Gastroesophageal sphincter (tissue), 4 donors: Measurements from ENCODE around the gene RALGAPA1. TPM values are rescaled to one million over a fixed set of nuclear protein-coding genes. Genes with fewer than 3 reads are reported as not detected.

Source experiments
- ATAC-seq: fragments of 150-250 bp; one replicate; pipeline ENCODE4 v1.9.1; 2016; ENCODE audit warnings: mild to moderate bottlenecking, moderate library complexity
- H3K27ac ChIP-seq, 4 donors: fragments of 200-600 bp; sonication (generic) in 3 of 4; 1 replicate in 3 of 4; 2 replicates in 1 of 4; pipeline ENCODE4 v1.5.1; 2016 to 2019
- H3K27me3 ChIP-seq: fragments of 200-600 bp; sonication (generic); one replicate; pipeline ENCODE4 v1.5.1; 2019
- H3K36me3 ChIP-seq, 2 donors: fragments of 200-600 bp; sonication (generic); one replicate each; pipeline ENCODE4 v1.5.1; 2019; ENCODE audit warnings: control low read depth in 1 of 2
- H3K4me1 ChIP-seq, 3 donors: fragments of 200-600 bp; sonication (generic); 1 replicate in 2 of 3; 2 replicates in 1 of 3; pipeline ENCODE4 v1.5.1; 2016 to 2019; ENCODE audit warnings: control low read depth in 2 of 3
- H3K4me3 ChIP-seq, 2 donors: fragments of 200-600 bp; sonication (generic); one replicate each; pipeline ENCODE4 v1.5.1; 2019; ENCODE audit warnings: mild to moderate bottlenecking in 1 of 2, moderate library complexity in 1 of 2
- H3K9me3 ChIP-seq, 3 donors: fragments of 200-600 bp; sonication (generic); one replicate each; pipeline ENCODE4 v1.5.1; 2017 to 2019; ENCODE audit warnings: control low read depth in 2 of 3
- EP300 ChIP-seq: sonication (generic); formaldehyde crosslinking; IDR thresholded peaks from one replicate; pipeline ENCODE4 v1.6.1; 2017; ENCODE audit warnings: antibody characterized with exemption, mild to moderate bottlenecking
- POLR2A ChIP-seq, 2 donors: fragments of 450-650 bp; IDR thresholded peaks; one replicate each; pipeline ENCODE4 v1.6.1; 2017; ENCODE audit warnings: antibody characterized with exemption in 2 of 2, mild to moderate bottlenecking in 2 of 2, moderate library complexity in 1 of 2
- POLR2AphosphoS5 ChIP-seq: sonication (generic); formaldehyde crosslinking; IDR thresholded peaks from one replicate; pipeline ENCODE4 v1.6.1; 2017; ENCODE audit warnings: antibody characterized with exemption
- WGBS, 2 donors: methylation state at CpG; one replicate each; pipeline ENCODE4 v1.1.5; 2018; ENCODE audit warnings: low coverage in 1 of 2; 5-methylcytosine and 5-hydroxymethylcytosine counted together
- total RNA-seq, 4 donors: library from RNA; depleted of rRNA; stranded (reverse); fragments of >200 nt; gene quantifications; one replicate each; pipeline ENCODE4 v1.1.0, GENCODE V29; 2016
- TF ChIP-seq, protein P1 (sequence below), 4 experiments: fragments of 200-600 bp in 2 of 4; fragments of 450-650 bp in 2 of 4; sonication (generic) in 1 of 4; IDR thresholded peaks; one replicate each; pipeline ENCODE4 v1.5.1; 2017 to 2019; ENCODE audit warnings: antibody characterized with exemption in 4 of 4, mild to moderate bottlenecking in 2 of 4, moderate library complexity in 2 of 4

RALGAPA1 gene
- total RNA-seq, 4 donors from 2014 or later: 46.6 to 97.4 (median 69.4) TPM

DNA sequence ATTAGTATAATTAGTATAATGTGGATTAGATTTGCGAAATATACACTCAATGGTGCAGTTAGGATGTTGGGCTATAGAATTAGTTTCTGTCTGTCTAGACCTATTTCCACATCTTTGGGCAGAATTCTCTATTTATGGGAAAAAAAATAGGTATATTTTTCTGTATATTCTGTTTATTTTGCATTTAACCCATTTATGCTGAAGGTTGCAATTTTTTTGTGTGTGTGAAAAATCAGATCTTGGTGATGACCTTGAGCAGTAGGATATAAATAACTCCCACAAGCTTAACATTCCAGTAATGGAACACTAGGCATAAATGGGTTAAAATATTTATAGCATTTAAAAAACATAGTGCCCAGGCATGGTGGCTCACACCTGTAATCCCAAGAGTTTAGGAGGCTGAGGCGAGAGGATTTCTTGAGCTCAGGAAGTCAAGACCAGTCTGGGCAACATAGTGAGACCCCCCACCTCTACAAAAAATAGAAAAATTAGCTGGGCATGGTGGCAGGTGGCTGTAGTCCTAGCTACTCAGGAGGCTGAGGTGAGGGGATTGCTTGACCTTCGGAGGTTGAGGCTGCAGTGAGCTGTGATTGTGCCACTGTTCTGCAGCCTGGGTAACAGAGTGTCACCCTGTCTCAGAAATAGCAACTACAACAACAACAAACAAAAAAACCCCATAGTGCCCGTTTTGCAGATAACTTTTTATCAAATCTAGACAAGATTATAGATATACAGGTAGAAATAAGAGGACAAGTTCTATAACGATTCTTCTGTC lies 26.3 kb upstream of the RALGAPA1 start:
- ATAC-seq: no peak

DNA sequence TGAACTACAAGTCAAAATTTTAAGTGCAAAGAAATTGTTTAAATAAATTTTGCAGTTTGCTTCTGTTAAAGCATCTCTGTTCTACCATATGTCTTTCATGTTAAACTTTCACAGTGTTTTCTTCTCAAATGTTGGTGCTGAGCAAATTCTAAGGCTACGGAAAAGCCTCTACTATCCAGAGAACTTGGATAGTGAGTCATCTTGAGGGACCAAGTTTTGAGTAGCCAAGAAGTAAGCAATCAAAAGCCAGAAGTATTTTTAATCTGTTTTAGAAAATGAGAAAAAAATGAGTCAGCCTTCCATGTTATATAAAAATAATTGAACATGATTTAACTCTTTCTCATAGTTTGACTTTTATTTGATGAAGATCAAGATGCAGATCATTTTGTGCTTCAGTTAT lies 20.4 kb upstream of the RALGAPA1 start:
- peaks cover 0 to 30% of the 10 kb centered on the region in 2 donors for H3K36me3 ChIP-seq
- TF ChIP-seq EP300 (no peak), POLR2AphosphoS5 (no peak), POLR2A (IDR thresholded peaks at IDR 0.05) (no peak)
- TF ChIP-seq, protein P1, sequence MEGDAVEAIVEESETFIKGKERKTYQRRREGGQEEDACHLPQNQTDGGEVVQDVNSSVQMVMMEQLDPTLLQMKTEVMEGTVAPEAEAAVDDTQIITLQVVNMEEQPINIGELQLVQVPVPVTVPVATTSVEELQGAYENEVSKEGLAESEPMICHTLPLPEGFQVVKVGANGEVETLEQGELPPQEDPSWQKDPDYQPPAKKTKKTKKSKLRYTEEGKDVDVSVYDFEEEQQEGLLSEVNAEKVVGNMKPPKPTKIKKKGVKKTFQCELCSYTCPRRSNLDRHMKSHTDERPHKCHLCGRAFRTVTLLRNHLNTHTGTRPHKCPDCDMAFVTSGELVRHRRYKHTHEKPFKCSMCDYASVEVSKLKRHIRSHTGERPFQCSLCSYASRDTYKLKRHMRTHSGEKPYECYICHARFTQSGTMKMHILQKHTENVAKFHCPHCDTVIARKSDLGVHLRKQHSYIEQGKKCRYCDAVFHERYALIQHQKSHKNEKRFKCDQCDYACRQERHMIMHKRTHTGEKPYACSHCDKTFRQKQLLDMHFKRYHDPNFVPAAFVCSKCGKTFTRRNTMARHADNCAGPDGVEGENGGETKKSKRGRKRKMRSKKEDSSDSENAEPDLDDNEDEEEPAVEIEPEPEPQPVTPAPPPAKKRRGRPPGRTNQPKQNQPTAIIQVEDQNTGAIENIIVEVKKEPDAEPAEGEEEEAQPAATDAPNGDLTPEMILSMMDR (IDR thresholded peaks at IDR 0.05): no peak
- 0 to 45% methylated on average over 1 of the region's 1 CpG for WGBS, 2 donors
- ATAC-seq: no peak
- no peaks in the 10 kb centered on the region for H3K27me3 ChIP-seq
- H3K27ac ChIP-seq: no peak overlapping the region
- H3K4me1 ChIP-seq: peaks cover 0 to 20% (median 0%) of the 10 kb centered on the region in 3 donors
- H3K9me3 ChIP-seq: no peaks in the 10 kb centered on the region
- no peak overlapping the region for H3K4me3 ChIP-seq

More for the DNA sequence above, 26.3 kb upstream of the RALGAPA1 start:
- H3K4me1 ChIP-seq: no peaks in the 10 kb centered on the region
- H3K4me3 ChIP-seq: no peak overlapping the region
- H3K36me3 ChIP-seq: peaks cover 0 to 84% of the 10 kb centered on the region in 2 donors
- WGBS, 2 donors: 87 to 92% methylated on average over 5 of the region's 5 CpGs
- H3K9me3 ChIP-seq: peaks cover 0 to 10% (median 0%) of the 10 kb centered on the region in 3 donors
- H3K27me3 ChIP-seq: no peaks in the 10 kb centered on the region
- no peak for TF ChIP-seq POLR2A (IDR thresholded peaks at IDR 0.05)
- TF ChIP-seq EP300: no peak
- no peak for TF ChIP-seq POLR2AphosphoS5
- no peak overlapping the region for H3K27ac ChIP-seq

DNA sequence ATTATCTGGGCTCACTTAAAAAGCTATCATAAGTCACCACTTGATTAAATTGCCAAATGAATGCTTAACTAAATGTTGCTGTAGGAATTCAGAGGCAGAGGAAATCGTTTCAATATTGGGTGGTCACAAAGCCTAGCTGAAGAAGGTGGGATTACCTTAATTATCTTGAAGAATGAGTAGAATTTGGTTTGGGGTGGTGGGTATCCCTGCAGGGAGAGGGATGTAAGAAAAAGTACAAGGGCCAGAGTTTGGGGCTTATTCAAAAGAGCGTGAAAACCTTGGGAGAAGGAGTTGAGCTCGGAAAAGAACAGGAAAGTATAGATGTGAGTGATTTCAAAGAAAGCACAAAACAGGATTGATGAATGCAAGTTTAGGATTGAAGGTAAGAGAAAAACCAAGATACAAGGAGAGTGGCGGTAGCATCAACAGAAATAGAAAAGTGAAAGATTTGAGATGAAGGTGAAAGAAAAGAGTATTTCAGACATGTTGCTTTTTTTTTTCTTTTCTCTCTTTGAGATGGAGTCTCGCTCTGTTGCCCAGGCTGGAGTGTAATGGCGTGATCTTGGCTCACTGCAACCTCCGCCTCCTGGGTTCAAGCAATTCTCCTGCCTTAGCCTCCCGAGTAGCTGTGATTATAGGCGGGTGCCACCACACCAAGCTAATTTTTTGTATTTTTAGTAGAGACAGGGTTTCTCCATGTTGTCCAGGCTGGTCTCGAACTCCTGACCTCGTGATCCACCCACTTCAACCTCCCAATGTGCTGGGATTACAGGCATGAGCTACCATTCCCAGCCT lies 18.8 kb upstream of the RALGAPA1 start:
- no peak overlapping the region for H3K4me3 ChIP-seq
- H3K9me3 ChIP-seq: no peaks in the 10 kb centered on the region
- no peak for ATAC-seq
- H3K36me3 ChIP-seq: peaks cover 0 to 17% of the 10 kb centered on the region in 2 donors
- 86 to 92% methylated on average over 8 to 11 of the region's 11 CpGs for WGBS, 2 donors
- H3K27ac ChIP-seq: no peak overlapping the region
- H3K27me3 ChIP-seq: no peaks in the 10 kb centered on the region
- TF ChIP-seq, protein P1 (IDR thresholded peaks at IDR 0.05): no peak
- TF ChIP-seq EP300 (no peak), POLR2A (IDR thresholded peaks at IDR 0.05) (no peak)
- H3K4me1 ChIP-seq: peaks cover 0 to 20% (median 0%) of the 10 kb centered on the region in 3 donors

DNA sequence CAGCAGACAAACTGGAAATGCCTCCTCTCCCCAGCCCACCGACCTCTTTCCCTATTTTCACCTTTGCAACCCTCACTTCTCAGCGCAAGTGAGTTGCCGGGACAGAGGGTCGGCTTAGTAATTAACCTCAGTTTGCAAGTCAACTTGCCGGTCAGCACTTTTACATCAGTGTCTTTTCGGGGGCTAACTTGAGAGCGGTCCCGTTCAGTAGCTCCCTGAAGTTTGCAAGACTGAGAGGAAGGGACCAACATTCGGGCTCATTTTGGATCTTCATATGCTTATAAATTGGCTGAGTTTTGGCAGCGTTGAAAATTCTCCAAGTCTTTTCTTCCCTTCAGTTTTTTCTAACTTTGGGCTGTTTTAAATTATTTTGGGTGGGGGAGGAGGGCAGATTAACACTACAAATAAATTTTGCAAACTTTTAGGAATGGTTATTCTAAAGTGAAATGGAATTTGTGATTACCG lies 17.9 kb upstream of the RALGAPA1 start:
- Histone ChIP-seq H3K36me3 (peaks cover 0 to 8% of the 10 kb centered on the region in 2 donors), H3K27me3 (no peaks in the 10 kb centered on the region), H3K4me3 (peak overlapping the region; percentile 52 to 71), H3K27ac (peak overlapping the region; percentile 82 to 99 (median 96)), H3K4me1 (peaks cover 0 to 20% (median 0%) of the 10 kb centered on the region in 3 donors), H3K9me3 (no peaks in the 10 kb centered on the region)
- TF ChIP-seq POLR2AphosphoS5 (no peak), POLR2A (IDR thresholded peaks at IDR 0.05) (no peak), EP300 (no peak)
- TF ChIP-seq, protein P1 (IDR thresholded peaks at IDR 0.05): no peak
- no peak for ATAC-seq
- 2 to 3% methylated on average over 9 to 10 of the region's 11 CpGs for WGBS, 2 donors

DNA sequence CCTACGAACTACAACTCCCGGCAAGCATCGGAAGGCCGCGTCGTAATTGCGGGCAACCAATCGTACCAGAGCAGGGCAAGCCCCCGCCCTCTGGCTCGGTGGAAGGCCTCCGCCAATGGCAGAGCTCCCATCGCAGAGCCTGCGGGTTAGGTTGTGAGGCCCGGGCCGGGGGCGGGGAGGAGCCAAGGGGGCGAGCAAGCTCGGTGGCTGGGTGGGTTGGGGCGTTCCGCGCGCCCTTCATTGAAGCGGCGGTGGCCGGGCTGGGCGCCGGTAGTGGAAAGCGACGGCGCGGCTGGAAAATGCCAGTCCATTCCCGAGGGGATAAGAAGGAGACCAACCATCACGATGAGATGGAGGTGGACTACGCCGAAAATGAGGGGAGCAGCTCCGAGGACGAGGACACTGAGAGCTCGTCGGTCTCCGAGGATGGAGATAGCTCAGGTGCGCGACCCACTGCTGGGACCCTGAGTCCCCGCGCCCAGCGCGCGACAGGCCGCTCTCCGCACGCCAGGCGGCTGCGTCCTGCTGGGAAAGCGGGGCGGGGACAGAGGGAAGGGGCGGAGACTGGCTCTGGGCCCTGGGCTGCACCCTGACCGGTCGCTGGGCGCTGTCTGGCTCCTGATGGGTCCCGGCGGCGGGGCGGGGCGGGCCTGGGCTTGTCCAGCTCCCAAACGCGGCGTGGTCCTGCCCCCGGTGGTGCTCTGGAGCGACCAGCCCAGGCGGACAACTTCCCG lies 17.3 kb upstream of the RALGAPA1 start, which contains the start of gene BRMS1L:
Gene BRMS1L (plus strand): TSS at position 121 of the 734 bp plus-strand sequence. CDS start 179 bp downstream, at position 300.
- Histone ChIP-seq H3K27ac (peak within 1 kb of the TSS; percentile 82 to 99 (median 96)), H3K4me3 (peak within 1 kb of the TSS; percentile 52 to 71), H3K36me3 (peaks cover 0 to 2% of the 10 kb centered on the region in 2 donors), H3K9me3 (no peaks in the 10 kb centered on the region), H3K4me1 (peaks cover 0 to 20% (median 0%) of the 10 kb centered on the region in 3 donors), H3K27me3 (no peaks in the 10 kb centered on the region)
- peak; percentile 98 for ATAC-seq
- 0% methylated on average over 1 of the region's 70 CpGs for WGBS, 2 donors
- TF ChIP-seq POLR2AphosphoS5 (peak; percentile 95), EP300 (no peak), POLR2A (IDR thresholded peaks at IDR 0.05) (peak; percentile 88 to 91)
- TF ChIP-seq, protein P1 (IDR thresholded peaks at IDR 0.05): peak in 3 of 4 experiments; percentile 35 to 52 (median 37)
